Measurements from ENCODE around the gene RHNO1.

Gene RHNO1

DNA sequence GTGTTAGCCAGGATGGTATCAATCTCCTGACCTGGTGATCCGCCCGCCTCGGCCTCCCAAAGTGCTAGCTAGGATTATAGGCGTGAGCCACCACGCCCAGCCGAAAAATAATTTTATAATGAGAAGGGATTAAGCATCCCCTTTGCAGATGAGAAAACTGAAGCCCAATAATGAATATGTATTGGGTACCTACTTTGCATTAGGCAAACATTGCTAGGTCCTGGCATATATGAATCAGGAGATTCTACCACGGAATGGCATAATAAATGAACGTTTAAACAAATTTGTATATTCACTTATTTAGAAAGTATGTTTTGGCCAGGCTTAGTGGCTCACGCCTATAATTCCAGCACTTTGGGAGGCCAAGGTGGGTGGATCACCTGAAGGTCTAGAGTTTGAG lies 46.0 kb downstream of the RHNO1 start:
- FAIRE-seq (no peak), DNase-seq (ENCODE audit: insufficient read length, low spot score) (no peak)
- no peak for TF ChIP-seq TAF1 (IDR thresholded peaks at IDR 0.05; ENCODE audit: low read depth, low read length)
- TF ChIP-seq SPI1 (IDR thresholded peaks at IDR 0.05; ENCODE audit: low read depth, low read length): no peak
- no peak for TF ChIP-seq POLR2AphosphoS5 (IDR thresholded peaks at IDR 0.05; ENCODE audit: low read depth, low read length)
- no peak for TF ChIP-seq POU2F2 (IDR thresholded peaks at IDR 0.05; ENCODE audit: low read depth, low read length)
- TF ChIP-seq PAX5 (IDR thresholded peaks at IDR 0.05; ENCODE audit: insufficient read depth, low read length, severe bottlenecking): no peak
- no peak for TF ChIP-seq POLR2A (IDR thresholded peaks at IDR 0.05; ENCODE audit: low read depth, low read length)

- no peak for FAIRE-seq
- TF ChIP-seq SPI1 (IDR thresholded peaks at IDR 0.05; ENCODE audit: low read depth, low read length): no peak
- TF ChIP-seq POU2F2 (IDR thresholded peaks at IDR 0.05; ENCODE audit: low read depth, low read length): no peak
- TF ChIP-seq PAX5 (IDR thresholded peaks at IDR 0.05; ENCODE audit: insufficient read depth, low read length, severe bottlenecking): no peak
- no peak for TF ChIP-seq POLR2AphosphoS5 (IDR thresholded peaks at IDR 0.05; ENCODE audit: low read depth, low read length)
- TF ChIP-seq TAF1 (IDR thresholded peaks at IDR 0.05; ENCODE audit: low read depth, low read length): no peak
- TF ChIP-seq POLR2A (IDR thresholded peaks at IDR 0.05; ENCODE audit: low read depth, low read length): no peak
- DNase-seq (ENCODE audit: insufficient read length, low spot score): no peak
Measured at GRCh38 chr12:2924019-2924418, 47.0 kb downstream of the RHNO1 start.

GRCh38 chr12:2925322-2925995 lies 48.4 kb downstream of the RHNO1 start:
- peak; percentile 71 for FAIRE-seq
- DNase-seq (ENCODE audit: insufficient read length, low spot score): no peak
- no peak for TF ChIP-seq POLR2AphosphoS5 (IDR thresholded peaks at IDR 0.05; ENCODE audit: low read depth, low read length)

- FAIRE-seq (no peak), DNase-seq (ENCODE audit: insufficient read length, low spot score) (no peak)
- TF ChIP-seq POLR2A (IDR thresholded peaks at IDR 0.05; ENCODE audit: low read depth, low read length): no peak
- TF ChIP-seq SPI1 (IDR thresholded peaks at IDR 0.05; ENCODE audit: low read depth, low read length): no peak
- no peak for TF ChIP-seq TAF1 (IDR thresholded peaks at IDR 0.05; ENCODE audit: low read depth, low read length)
- TF ChIP-seq POLR2AphosphoS5 (IDR thresholded peaks at IDR 0.05; ENCODE audit: low read depth, low read length): no peak
- no peak for TF ChIP-seq PAX5 (IDR thresholded peaks at IDR 0.05; ENCODE audit: insufficient read depth, low read length, severe bottlenecking)
- no peak for TF ChIP-seq POU2F2 (IDR thresholded peaks at IDR 0.05; ENCODE audit: low read depth, low read length)
Measured at GRCh38 chr12:2930865-2931264, 53.8 kb downstream of the RHNO1 start.

- TF ChIP-seq POU2F2 (IDR thresholded peaks at IDR 0.05; ENCODE audit: low read depth, low read length) (no peak), TAF1 (IDR thresholded peaks at IDR 0.05; ENCODE audit: low read depth, low read length) (no peak), POLR2AphosphoS5 (IDR thresholded peaks at IDR 0.05; ENCODE audit: low read depth, low read length) (no peak), PAX5 (IDR thresholded peaks at IDR 0.05; ENCODE audit: insufficient read depth, low read length, severe bottlenecking) (no peak), POLR2A (IDR thresholded peaks at IDR 0.05; ENCODE audit: low read depth, low read length) (no peak), SPI1 (IDR thresholded peaks at IDR 0.05; ENCODE audit: low read depth, low read length) (no peak)
- DNase-seq (ENCODE audit: insufficient read length, low spot score): no peak
- FAIRE-seq: no peak
Measured at GRCh38 chr12:2933586-2933985, 56.6 kb downstream of the RHNO1 start.

DNA sequence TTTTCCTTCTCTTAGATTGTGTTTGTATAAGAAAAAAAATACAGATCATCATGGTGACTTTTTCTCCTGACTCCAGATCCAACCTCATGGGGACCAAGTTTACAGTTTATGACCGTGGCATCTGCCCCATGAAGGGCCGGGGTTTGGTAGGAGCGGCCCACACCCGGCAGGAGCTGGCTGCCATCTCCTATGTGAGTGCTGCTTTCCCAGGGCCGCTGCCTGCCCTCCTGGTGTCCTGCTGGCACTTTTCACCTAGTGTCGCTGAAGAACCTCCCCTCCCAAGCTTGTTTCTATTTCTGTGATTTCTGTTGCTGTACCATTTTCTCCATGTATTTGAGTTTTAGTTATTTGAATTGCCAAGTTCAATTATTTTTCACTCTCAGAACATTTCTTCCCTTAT lies 57.3 kb downstream of the RHNO1 start:
- FAIRE-seq (no peak), DNase-seq (ENCODE audit: insufficient read length, low spot score) (no peak)
- TF ChIP-seq TAF1 (IDR thresholded peaks at IDR 0.05; ENCODE audit: low read depth, low read length): no peak
- no peak for TF ChIP-seq POLR2AphosphoS5 (IDR thresholded peaks at IDR 0.05; ENCODE audit: low read depth, low read length)
- TF ChIP-seq PAX5 (IDR thresholded peaks at IDR 0.05; ENCODE audit: insufficient read depth, low read length, severe bottlenecking): no peak
- TF ChIP-seq POU2F2 (IDR thresholded peaks at IDR 0.05; ENCODE audit: low read depth, low read length): no peak
- TF ChIP-seq POLR2A (IDR thresholded peaks at IDR 0.05; ENCODE audit: low read depth, low read length): no peak
- TF ChIP-seq SPI1 (IDR thresholded peaks at IDR 0.05; ENCODE audit: low read depth, low read length): no peak

- FAIRE-seq: no peak
Measured at GRCh38 chr12:2936301-2936700, 59.3 kb downstream of the RHNO1 start.

GRCh38 chr12:2937500-2937899 lies 60.5 kb downstream of the RHNO1 start:
- FAIRE-seq: no peak
- no peak for TF ChIP-seq SPI1 (IDR thresholded peaks at IDR 0.05; ENCODE audit: low read depth, low read length)
- no peak for TF ChIP-seq POLR2AphosphoS5 (IDR thresholded peaks at IDR 0.05; ENCODE audit: low read depth, low read length)
- TF ChIP-seq TAF1 (IDR thresholded peaks at IDR 0.05; ENCODE audit: low read depth, low read length): no peak
- no peak for TF ChIP-seq PAX5 (IDR thresholded peaks at IDR 0.05; ENCODE audit: insufficient read depth, low read length, severe bottlenecking)
- no peak for TF ChIP-seq POLR2A (IDR thresholded peaks at IDR 0.05; ENCODE audit: low read depth, low read length)
- no peak for TF ChIP-seq POU2F2 (IDR thresholded peaks at IDR 0.05; ENCODE audit: low read depth, low read length)
- DNase-seq (ENCODE audit: insufficient read length, low spot score): no peak

More at GRCh38 chr12:2936301-2936700, 59.3 kb downstream of the RHNO1 start:
- DNase-seq (ENCODE audit: insufficient read length, low spot score): no peak
- TF ChIP-seq POU2F2 (IDR thresholded peaks at IDR 0.05; ENCODE audit: low read depth, low read length) (no peak), SPI1 (IDR thresholded peaks at IDR 0.05; ENCODE audit: low read depth, low read length) (no peak), TAF1 (IDR thresholded peaks at IDR 0.05; ENCODE audit: low read depth, low read length) (no peak), POLR2A (IDR thresholded peaks at IDR 0.05; ENCODE audit: low read depth, low read length) (no peak), POLR2AphosphoS5 (IDR thresholded peaks at IDR 0.05; ENCODE audit: low read depth, low read length) (no peak), PAX5 (IDR thresholded peaks at IDR 0.05; ENCODE audit: insufficient read depth, low read length, severe bottlenecking) (no peak)

All from GM12891 (cell line).